Right ventricle myocardium superior (tissue), 1 donor: ENCODE measurements around the gene CLUH. TPM values are rescaled to one million over a fixed set of nuclear protein-coding genes. Genes with fewer than 3 reads are reported as not detected.
"Not testable (repeated sequence)": the region's sequence is repeated elsewhere in the genome, so short reads cannot be mapped to it uniquely, and the experiment has no call there.

ENCODE experiments used
- ATAC-seq: fragments of 200-7000 bp; cut with Tn5 transposase; one replicate; pipeline ENCODE4 v1.9.1; 2020; ENCODE audit warnings: mild to moderate bottlenecking; ENCODE audit not compliant: poor library complexity
- DNase-seq: peaks from one replicate; pipeline ENCODE4 v3.0.0-alpha.2; 2020
- intact Hi-C: fragments of 100-400 bp; cut with DNase I; formaldehyde crosslinking; loops from one replicate; pipeline ENCODE4 v1.11.2; 2022
- total RNA-seq: library from RNA; stranded (reverse); fragmentation: NEBNext Ultra II Directional; extraction: Animal tissue kit (Norgen Biotek cat#: 25700); gene quantifications from one replicate; pipeline ENCODE4 v1.2.1, GENCODE V29; 2021
- donor health status: DM: no; HTN: yes; CAD: no; lungs with severe emphysema.

Gene CLUH
- total RNA-seq, 1 donor from 2014 or later: 175 TPM

- intact Hi-C loops: no loop called here
Measured at GRCh38 chr17:2704031-2704889, 7.3 kb downstream of the CLUH start.

GRCh38 chr17:2703606-2704005, 8.0 kb downstream of the CLUH start:
- intact Hi-C loops: no loop called here
- peak; percentile 19 for DNase-seq
- ATAC-seq: no peak

More at GRCh38 chr17:2704031-2704889, 7.3 kb downstream of the CLUH start:
- peak; percentile 19 for ATAC-seq
- peak; percentile 65 for DNase-seq

- ATAC-seq (no peak), DNase-seq (peak; percentile 34)
- intact Hi-C loops: no loop called here
Measured at GRCh38 chr17:2703181-2703580, 8.4 kb downstream of the CLUH start.

GRCh38 chr17:2701996-2702741, 9.4 kb downstream of the CLUH start:
- ATAC-seq (no peak), DNase-seq (peak; percentile 36)
- intact Hi-C loops: no loop called here

GRCh38 chr17:2701161-2701995, 10.2 kb downstream of the CLUH start:
- DNase-seq (peak; percentile 46), ATAC-seq (no peak)
- intact Hi-C loops: no loop called here

- intact Hi-C loops: no loop called here
- DNase-seq (peak; percentile 29), ATAC-seq (no peak)
Measured at GRCh38 chr17:2700491-2701141, 10.9 kb downstream of the CLUH start.

- DNase-seq (peak; percentile 20), ATAC-seq (no peak)
- intact Hi-C loops: no loop called here
Measured at GRCh38 chr17:2700030-2700490, 11.5 kb downstream of the CLUH start.

GRCh38 chr17:2699216-2699805, 12.3 kb downstream of the CLUH start:
- DNase-seq: peak; percentile 31
- ATAC-seq, intact Hi-C loops: not testable (repeated sequence)

- DNase-seq (peak; percentile 33), ATAC-seq (no peak)
- intact Hi-C loops: no loop called here
Measured at GRCh38 chr17:2697611-2698162, 13.9 kb downstream of the CLUH start.

GRCh38 chr17:2695961-2696760, 15.4 kb downstream of the CLUH start:
- no peak for ATAC-seq
- intact Hi-C loops: no loop called here
- DNase-seq: peak; percentile 31

- intact Hi-C loops: no loop called here
- ATAC-seq (no peak), DNase-seq (peak; percentile 29)
Measured at GRCh38 chr17:2695243-2695960, 16.2 kb downstream of the CLUH start.

GRCh38 chr17:2694381-2695242, 17.0 kb downstream of the CLUH start:
- intact Hi-C loops: no loop called here

GRCh38 chr17:2693561-2694380, 17.8 kb downstream of the CLUH start:
- DNase-seq (no peak), ATAC-seq (no peak)
- intact Hi-C loops: no loop called here

More at GRCh38 chr17:2694381-2695242, 17.0 kb downstream of the CLUH start:
- DNase-seq (peak; percentile 42), ATAC-seq (no peak)

GRCh38 chr17:2692781-2693135, 18.8 kb downstream of the CLUH start:
- intact Hi-C loops: no loop called here
- no peak for ATAC-seq
- DNase-seq: no peak
